ENCODE measurements around the gene SLC6A6. TPM values are rescaled to one million over a fixed set of nuclear protein-coding genes. Genes with fewer than 3 reads are reported as not detected.

Gene SLC6A6
- total RNA-seq, 2 donors from 2014 or later, result 81.5 to 85.9 TPM

DNA sequence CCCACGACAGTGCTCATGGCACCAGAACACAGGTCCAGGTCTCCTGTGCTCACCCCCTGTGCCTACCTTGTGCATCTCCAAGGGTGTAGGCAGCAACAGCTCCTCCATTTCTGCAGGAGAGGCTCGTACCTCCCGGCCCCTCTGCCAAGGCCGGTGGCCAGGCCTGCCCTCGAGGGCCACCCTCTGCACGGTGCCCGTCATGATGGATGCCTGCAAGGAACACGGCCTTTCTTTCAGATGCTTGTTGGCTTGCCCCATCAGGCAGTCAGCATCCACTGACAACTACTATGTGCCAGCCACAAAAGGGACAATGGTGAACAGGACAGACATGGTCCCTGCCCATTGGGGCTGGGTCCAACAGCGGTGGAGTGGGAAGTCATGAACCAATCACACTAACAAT is 93.9 kb downstream of the SLC6A6 start:
- Histone ChIP-seq H3K27ac (no peak overlapping the region), H3K4me3 (no peak overlapping the region), H3K9me3 (no peaks in the 10 kb centered on the region), H3K4me1 (no peaks in the 10 kb centered on the region), H3K27me3 (no peaks in the 10 kb centered on the region), H3K36me3 (no peaks in the 10 kb centered on the region)
- no peak for TF ChIP-seq CTCF (IDR thresholded peaks at IDR 0.05)
- DNase-seq (ENCODE audit: low spot score), result no peak

- Histone ChIP-seq H3K27me3 (no peaks in the 10 kb centered on the region), H3K27ac (no peak overlapping the region), H3K36me3 (no peaks in the 10 kb centered on the region), H3K4me1 (no peaks in the 10 kb centered on the region), H3K9me3 (peaks cover 0 to 7% of the 10 kb centered on the region in 2 donors), H3K4me3 (no peak overlapping the region)
- no peak for TF ChIP-seq CTCF (IDR thresholded peaks at IDR 0.05)
- DNase-seq (ENCODE audit: low spot score), result no peak
Observed at GRCh38 chr3:14497321-14497720, 94.9 kb downstream of the SLC6A6 start.

DNA sequence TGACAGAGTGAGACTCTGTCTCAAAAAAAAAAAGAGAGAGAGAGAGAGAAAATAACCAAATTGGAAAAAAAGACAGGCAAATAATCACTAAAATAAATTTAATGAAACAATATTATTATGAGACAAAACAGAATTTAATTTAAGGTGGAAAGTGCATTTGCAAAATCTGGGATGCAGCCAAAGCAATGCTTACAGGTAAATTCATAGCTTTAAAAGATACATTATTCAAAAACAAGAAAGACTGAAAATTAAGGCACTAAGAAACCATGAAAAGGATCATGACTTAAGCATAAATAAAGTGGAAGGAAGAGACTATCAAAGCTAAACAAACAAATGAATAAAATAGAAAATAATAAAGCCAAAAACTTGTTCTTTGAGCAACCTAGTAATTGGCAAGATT is 100.1 kb downstream of the SLC6A6 start:
- no peak for TF ChIP-seq CTCF (IDR thresholded peaks at IDR 0.05)
- H3K36me3 ChIP-seq, result no peaks in the 10 kb centered on the region
- DNase-seq (ENCODE audit: low spot score), result no peak

DNA sequence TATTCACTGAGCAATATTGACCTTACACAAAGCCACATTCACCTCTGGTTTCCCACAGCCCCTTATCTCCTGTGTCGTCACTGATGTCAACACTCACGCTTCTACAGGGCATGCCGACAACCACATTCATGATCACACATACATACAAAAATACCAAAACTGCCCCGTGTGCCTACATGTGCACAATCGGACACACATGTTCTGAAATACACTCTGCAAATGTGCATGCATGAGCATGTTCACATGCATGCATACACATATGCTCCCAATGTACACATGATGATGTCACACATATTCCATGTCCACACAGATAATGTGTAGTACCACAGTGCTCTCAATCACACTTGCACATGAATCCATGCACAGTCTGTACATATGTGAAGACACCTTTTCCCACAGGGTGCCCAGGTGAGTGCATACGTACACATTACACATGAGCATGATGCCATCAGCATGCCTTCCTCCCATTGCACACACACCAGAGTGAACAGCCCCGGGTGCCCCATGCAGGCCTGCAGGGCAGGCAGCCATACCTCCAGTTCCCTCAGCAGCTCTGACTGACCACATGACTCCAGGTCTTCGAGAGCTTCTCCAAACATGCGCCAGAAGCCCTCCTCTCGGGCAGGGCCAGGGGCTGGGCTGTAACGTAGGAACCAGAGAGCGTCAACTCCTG is 100.8 kb downstream of the SLC6A6 start:
- H3K27me3 ChIP-seq, result no peaks in the 10 kb centered on the region
- DNase-seq (ENCODE audit: low spot score), result no peak
- no peak overlapping the region for H3K27ac ChIP-seq
- H3K4me1 ChIP-seq, result no peaks in the 10 kb centered on the region
- no peaks in the 10 kb centered on the region for H3K36me3 ChIP-seq
- no peak for TF ChIP-seq CTCF (IDR thresholded peaks at IDR 0.05)
- no peak overlapping the region for H3K4me3 ChIP-seq
- H3K9me3 ChIP-seq, result peaks cover 0 to 15% of the 10 kb centered on the region in 2 donors

More for the DNA sequence above, 100.1 kb downstream of the SLC6A6 start:
- no peak overlapping the region for H3K4me3 ChIP-seq
- H3K9me3 ChIP-seq, result peaks cover 0 to 15% of the 10 kb centered on the region in 2 donors
- no peak overlapping the region for H3K27ac ChIP-seq
- no peaks in the 10 kb centered on the region for H3K4me1 ChIP-seq
- H3K27me3 ChIP-seq, result no peaks in the 10 kb centered on the region

DNA sequence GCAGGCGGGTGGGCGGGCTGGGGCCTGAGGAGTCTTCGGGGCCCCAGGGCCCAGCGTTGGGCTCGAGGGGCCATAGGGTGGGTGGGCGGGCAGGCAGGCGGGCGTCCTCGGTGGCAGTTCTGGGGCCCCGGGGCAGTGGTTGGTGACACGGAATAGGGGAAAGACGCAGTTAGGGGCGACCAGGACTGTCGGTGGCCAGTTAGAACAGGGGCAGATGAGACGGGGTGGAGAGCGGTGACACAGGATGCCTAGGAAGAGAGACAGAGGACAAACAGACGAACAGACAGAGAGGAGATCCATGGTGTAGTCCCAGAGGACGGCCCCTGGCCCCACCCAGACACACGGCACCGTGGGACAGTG is 101.3 kb downstream of the SLC6A6 start:
- H3K27ac ChIP-seq, result no peak overlapping the region
- H3K27me3 ChIP-seq, result no peaks in the 10 kb centered on the region
- no peaks in the 10 kb centered on the region for H3K36me3 ChIP-seq
- H3K4me3 ChIP-seq, result no peak overlapping the region
- peaks cover 0 to 15% of the 10 kb centered on the region in 2 donors for H3K9me3 ChIP-seq
- DNase-seq (ENCODE audit: low spot score), result no peak
- H3K4me1 ChIP-seq, result peaks cover 0 to under 1% of the 10 kb centered on the region in 2 donors
- TF ChIP-seq CTCF (IDR thresholded peaks at IDR 0.05), result no peak

All from right atrium auricular region (tissue), 2 donors.